T-cell (primary cell): ENCODE measurements around the gene ARPC3. TPM values are rescaled to one million over a fixed set of nuclear protein-coding genes. Genes with fewer than 3 reads are reported as not detected.
A peak's percentile ranks its signal among the peaks of the same experiment; 100 is the strongest.

ENCODE experiments used
- ATAC-seq, 4 experiments: fragments of 200-7000 bp in 3 of 4; fragments of 150-1000 bp in 1 of 4; cut with Tn5 transposase; replicated peaks in 1 of 4; 1 replicate in 3 of 4; 2 replicates in 1 of 4; pipeline ENCODE4 v1.10.0; 2021; ENCODE audit warnings: moderate library complexity in 3 of 4, mild to moderate bottlenecking in 2 of 4, moderate number of reproducible peaks in 1 of 4
- CTCF ChIA-PET, 2 donors: fragments of 300-600 bp; sonication (Branson Sonifier 250); formaldehyde crosslinking; loops; one replicate each; lab custom pipeline; 2022; ENCODE audit warnings: antibody characterized with exemption in 2 of 2; lab: Charles Lee
- POLR2A ChIA-PET, 2 donors: fragments of 300-600 bp; sonication (Branson Sonifier 250); formaldehyde crosslinking; loops; one replicate each; lab custom pipeline; 2022; ENCODE audit warnings: antibody characterized with exemption in 2 of 2; lab: Charles Lee
- DNase-seq, 35 experiments: peaks; one replicate each; pipeline versions ENCODE4 v3.0.0 to v3.0.0-alpha.2; 2013 to 2023
- H3K27ac ChIP-seq: one replicate; pipeline ENCODE4 v1.5.1; 2013; ENCODE audit warnings: low read length
- H3K27me3 ChIP-seq, 2 experiments: replicated peaks in 1 of 2; 1 replicate in 1 of 2; 2 replicates in 1 of 2; pipeline versions ENCODE4 v1.6.1 to v1.7.0; 2013; ENCODE audit warnings: low read length in 1 of 2, mixed read lengths in 1 of 2; ENCODE audit not compliant: control insufficient read depth in 2 of 2, insufficient read depth in 2 of 2; ENCODE audit errors: extremely low read depth in 1 of 2
- H3K36me3 ChIP-seq, 2 donors: 1 replicate in 1 of 2; 2 replicates in 1 of 2; pipeline versions ENCODE4 v1.6.1 to v1.7.0; 2013; ENCODE audit warnings: low read length in 1 of 2; ENCODE audit not compliant: control insufficient read depth in 2 of 2, insufficient read depth in 1 of 2; ENCODE audit errors: extremely low read depth in 1 of 2
- H3K4me1 ChIP-seq, 2 experiments: 1 replicate in 1 of 2; 2 replicates in 1 of 2; pipeline versions ENCODE4 v1.6.1 to v1.7.0; 2013; ENCODE audit warnings: low read length in 2 of 2, mixed read lengths in 1 of 2; ENCODE audit not compliant: insufficient read depth in 2 of 2, control insufficient read depth in 1 of 2; ENCODE audit errors: extremely low read depth in 1 of 2
- H3K4me3 ChIP-seq, 2 donors: 1 replicate in 1 of 2; 2 replicates in 1 of 2; pipeline versions ENCODE4 v1.5.1 to v1.7.0; 2013; ENCODE audit warnings: mild to moderate bottlenecking in 2 of 2, low read length in 1 of 2, moderate library complexity in 1 of 2; ENCODE audit not compliant: control insufficient read depth in 1 of 2; ENCODE audit errors: extremely low read depth in 1 of 2
- H3K9me3 ChIP-seq: 2 replicates; pipeline ENCODE4 v1.7.0; 2013
- H3K27ac Mint-ChIP-seq, 2 donors: one replicate each; pipeline ENCODE4 v1.8.0; 2020 to 2021; ENCODE audit warnings: mild to moderate bottlenecking in 2 of 2, mixed read lengths in 2 of 2
- H3K27me3 Mint-ChIP-seq, 2 donors: one replicate each; pipeline ENCODE4 v1.8.0; 2021 to 2022; ENCODE audit warnings: mixed read lengths in 2 of 2
- H3K36me3 Mint-ChIP-seq: one replicate; pipeline ENCODE4 v1.8.0; 2021; ENCODE audit warnings: mixed read lengths
- H3K4me1 Mint-ChIP-seq, 3 donors: one replicate each; pipeline ENCODE4 v1.8.0; 2020 to 2022; ENCODE audit warnings: mixed read lengths in 3 of 3, mild to moderate bottlenecking in 1 of 3
- H3K4me3 Mint-ChIP-seq, 3 donors: one replicate each; pipeline ENCODE4 v1.8.0; 2020 to 2022; ENCODE audit warnings: mild to moderate bottlenecking in 3 of 3, mixed read lengths in 3 of 3, moderate library complexity in 3 of 3
- H3K9me3 Mint-ChIP-seq, 3 donors: one replicate each; pipeline ENCODE4 v1.8.0; 2020 to 2022; ENCODE audit warnings: mixed read lengths in 3 of 3
- WGBS: methylation state at CpG from one replicate; pipeline ENCODE4 v1.1.5; 2013; ENCODE audit warnings: missing lambda C conversion rate; ENCODE audit not compliant: insufficient coverage; 5-methylcytosine and 5-hydroxymethylcytosine counted together
- total RNA-seq, 35 experiments: library from RNA in 6 of 35; stranded (reverse) in 6 of 35; fragments of 120-200 nt in 1 of 35; gene quantifications; one replicate each; pipeline versions ENCODE4 v1.2.1 to v1.2.4 and lab custom pipeline; 2013 to 2026

Gene ARPC3
- total RNA-seq (100 to 1,000 TPM; 177 to 204 (median 191) TPM), total RNA-seq (lab: John Stamatoyannopoulos, UW) (84.8 to 157 (median 107) reads per million in 29 experiments)
- 304 TPM for total RNA-seq (2013)

- H3K4me3 ChIP-seq, result peak within 1 kb of the TSS; percentile 95 to 99
- Mint-ChIP-seq H3K4me1 (peaks cover 39 to 44% (median 43%) of the 10 kb centered on the region in 3 donors), H3K36me3 (peaks cover 25% of the 10 kb centered on the region), H3K27ac (peak within 1 kb of the TSS; percentile 100), H3K27me3 (no peaks in the 10 kb centered on the region), H3K4me3 (peak within 1 kb of the TSS; percentile 100), H3K9me3 (no peaks in the 10 kb centered on the region)
- H3K4me1 ChIP-seq, result peaks cover 10 to 39% of the 10 kb centered on the region in 2 experiments
- peak; percentile 93 to 99 (median 98) for ATAC-seq
- peaks cover 10 to 33% of the 10 kb centered on the region in 2 donors for H3K36me3 ChIP-seq
- H3K9me3 ChIP-seq, result no peaks in the 10 kb centered on the region
- peak; percentile 89 to 97 (median 94) for DNase-seq
- H3K27me3 ChIP-seq, result no peaks in the 10 kb centered on the region
- ChIA-PET CTCF (interaction anchor here (0.6 to 3.4 kb wide), 31 partner anchors 9 to 1055 kb away, joined by 3 to 64 read pairs (median 4); partner anchors contain the start of genes ATP2A2 (in 1 of the 2), FAM216A (in 1 of the 2), GPN3 (in 1 of the 2) and IFT81 (in 1 of the 2)), POLR2A (interaction anchor here (0.5 to 2.4 kb wide), 11 partner anchors 19 to 965 kb away, joined by 3 to 21 read pairs (median 4); partner anchors contain the start of genes FAM216A (in 1 of the 2), GPN3 (in 1 of the 2) and VPS29 (in 1 of the 2))
- H3K27ac ChIP-seq, result peak within 1 kb of the TSS; percentile 89
- WGBS, result under 1% methylated on average over 40 of the region's 51 CpGs
Observed at GRCh38 chr12:110449799-110450497, at the start of gene ARPC3. Gene ARPC3, minus strand, starts transcription at chr12:110450337. Its CDS starts 77 bp downstream, at chr12:110450260.

GRCh38 chr12:110498984-110499706 lies 49.0 kb upstream of the ARPC3 start:
- Histone ChIP-seq H3K9me3 (no peaks in the 10 kb centered on the region), H3K27ac (peak overlapping the region; percentile 14), H3K36me3 (peaks cover 0 to 16% of the 10 kb centered on the region in 2 donors), H3K4me3 (no peak overlapping the region), H3K4me1 (peaks cover 20% of the 10 kb centered on the region in 2 experiments), H3K27me3 (no peaks in the 10 kb centered on the region)
- H3K27me3 Mint-ChIP-seq, result no peaks in the 10 kb centered on the region
- no peaks in the 10 kb centered on the region for H3K9me3 Mint-ChIP-seq
- peaks cover 18% of the 10 kb centered on the region for H3K36me3 Mint-ChIP-seq
- DNase-seq (no peak), ATAC-seq (no peak)
- H3K27ac Mint-ChIP-seq, result peak overlapping the region; percentile 22 to 46
- ChIA-PET POLR2A (interaction anchor here in 1 of 2 donors (0.6 to 0.7 kb wide), 2 partner anchors 49 to 293 kb away, joined by 4 read pairs; partner anchors contain the start of gene ARPC3), CTCF (interaction anchor here in 1 of 2 donors (0.6 to 5.3 kb wide), 4 partner anchors 14 to 49 kb away, joined by 3 to 30 read pairs (median 3); partner anchors contain the start of genes ARPC3, FAM216A and GPN3)
- no CpG with 5 or more reads among the region's 4 CpGs for WGBS
- peaks cover 38 to 47% (median 45%) of the 10 kb centered on the region in 3 donors for H3K4me1 Mint-ChIP-seq
- peak overlapping the region; percentile 2 to 57 (median 55) for H3K4me3 Mint-ChIP-seq

- no peaks in the 10 kb centered on the region for H3K9me3 ChIP-seq
- no peak overlapping the region for H3K4me3 ChIP-seq
- Mint-ChIP-seq H3K36me3 (no peaks in the 10 kb centered on the region), H3K4me3 (no peak overlapping the region), H3K27ac (no peak overlapping the region), H3K27me3 (no peaks in the 10 kb centered on the region), H3K4me1 (peaks cover 3 to 6% (median 6%) of the 10 kb centered on the region in 3 donors), H3K9me3 (no peaks in the 10 kb centered on the region)
- H3K4me1 ChIP-seq, result no peaks in the 10 kb centered on the region
- no peaks in the 10 kb centered on the region for H3K27me3 ChIP-seq
- POLR2A ChIA-PET, result interaction anchor here (0.6 to 0.7 kb wide), 2 partner anchors 75 to 471 kb away, joined by 3 to 5 read pairs; no protein-coding TSS in a partner anchor
- ATAC-seq, result no peak
- no peak for DNase-seq
- CTCF ChIA-PET, result no interaction called here
- WGBS, result no CpG with 5 or more reads among the region's 7 CpGs
- no peak overlapping the region for H3K27ac ChIP-seq
- peaks cover 0 to 6% of the 10 kb centered on the region in 2 donors for H3K36me3 ChIP-seq
Observed at GRCh38 chr12:110475426-110475825, 25.3 kb upstream of the ARPC3 start.

GRCh38 chr12:110468214-110469048 lies 18.3 kb upstream of the ARPC3 start, which contains the start of the genes FAM216A and GPN3:
Gene FAM216A, plus strand, starts transcription at chr12:110468845. Its CDS starts 31 bp downstream, at chr12:110468876.
Gene GPN3, minus strand, starts transcription at chr12:110468257. Its CDS starts 54 bp downstream, at chr12:110468203.
- WGBS, result under 1% methylated on average over 64 of the region's 78 CpGs
- peaks cover 0 to 15% of the 10 kb centered on the region in 2 donors for H3K36me3 ChIP-seq
- H3K4me3 ChIP-seq, result peak within 1 kb of the TSS; percentile 84 to 91
- Mint-ChIP-seq H3K4me1 (peaks cover 30 to 44% (median 41%) of the 10 kb centered on the region in 3 donors), H3K9me3 (no peaks in the 10 kb centered on the region), H3K27me3 (no peaks in the 10 kb centered on the region), H3K4me3 (peak within 1 kb of the TSS; percentile 81 to 97 (median 97)), H3K36me3 (peaks cover 5% of the 10 kb centered on the region), H3K27ac (peak within 1 kb of the TSS; percentile 90 to 93)
- no peaks in the 10 kb centered on the region for H3K27me3 ChIP-seq
- POLR2A ChIA-PET, result interaction anchor here (0.6 to 2.6 kb wide), 3 partner anchors 18 to 273 kb away, joined by 4 to 9 read pairs (median 4); partner anchors contain the start of gene ARPC3 (in 1 of the 2)
- DNase-seq, result peak; percentile 90 to 97 (median 93)
- CTCF ChIA-PET, result interaction anchor here (0.6 to 5.5 kb wide), 21 partner anchors 14 to 624 kb away, joined by 3 to 49 read pairs (median 4); partner anchors contain the start of genes ARPC3 (in 1 of the 2), RAD9B (in 1 of the 2) and VPS29 (in 1 of the 2)
- H3K4me1 ChIP-seq, result peaks cover 10 to 26% of the 10 kb centered on the region in 2 experiments
- no peaks in the 10 kb centered on the region for H3K9me3 ChIP-seq
- peak within 1 kb of the TSS; percentile 81 for H3K27ac ChIP-seq
- ATAC-seq, result peak; percentile 84 to 90 (median 86)

GRCh38 chr12:110467847-110468213 lies 17.7 kb upstream of the ARPC3 start:
- CTCF ChIA-PET, result interaction anchor here (0.6 to 5.5 kb wide), 15 partner anchors 13 to 625 kb away, joined by 3 to 49 read pairs (median 4); partner anchors contain the start of genes ARPC3 (in 1 of the 2), RAD9B (in 1 of the 2) and VPS29 (in 1 of the 2)
- ATAC-seq (no peak), DNase-seq (no peak)
- H3K36me3 ChIP-seq, result peaks cover 0 to 19% of the 10 kb centered on the region in 2 donors
- Mint-ChIP-seq H3K27ac (peak overlapping the region; percentile 90 to 93), H3K27me3 (no peaks in the 10 kb centered on the region), H3K9me3 (no peaks in the 10 kb centered on the region), H3K36me3 (peaks cover 5% of the 10 kb centered on the region), H3K4me3 (peak overlapping the region; percentile 81 to 97 (median 97)), H3K4me1 (peaks cover 30 to 44% (median 41%) of the 10 kb centered on the region in 3 donors)
- H3K9me3 ChIP-seq, result no peaks in the 10 kb centered on the region
- no peaks in the 10 kb centered on the region for H3K27me3 ChIP-seq
- WGBS, result 0% methylated on average over 12 of the region's 15 CpGs
- H3K4me3 ChIP-seq, result peak overlapping the region; percentile 84 to 91
- H3K27ac ChIP-seq, result peak overlapping the region; percentile 81
- H3K4me1 ChIP-seq, result peaks cover 10 to 26% of the 10 kb centered on the region in 2 experiments
- POLR2A ChIA-PET, result interaction anchor here (0.6 to 2.6 kb wide), 3 partner anchors 18 to 274 kb away, joined by 4 to 9 read pairs (median 4); partner anchors contain the start of gene ARPC3 (in 1 of the 2)
